GM23338 (cell line): ENCODE results near the gene KIAA1549. TPM values are rescaled to one million over a fixed set of nuclear protein-coding genes. Genes with fewer than 3 reads are reported as not detected.

Experiments used
- ATAC-seq: fragments of 200-7000 bp; cut with Tn5 transposase; 3 replicates; pipeline ENCODE4 v1.9.1; 2020
- DNase-seq: peaks from one replicate; pipeline ENCODE4 v3.0.0-alpha.2; 2015; ENCODE audit warnings: low spot score
- H2AFZ ChIP-seq: fragments of 200-600 bp; sonication (generic); 2 replicates; pipeline ENCODE4 v1.8.0; 2016; ENCODE audit warnings: antibody characterized with exemption, mild to moderate bottlenecking, moderate library complexity
- H3F3A ChIP-seq: fragments of 200-600 bp; sonication (generic); replicated peaks from 2 replicates; pipeline ENCODE4 v1.8.0; 2017; ENCODE audit warnings: antibody characterized with exemption, mixed run types, low read depth
- H3K27ac ChIP-seq: fragments of 200-600 bp; sonication (generic); 2 replicates; pipeline ENCODE4 v1.6.1; 2016; ENCODE audit warnings: low read depth
- H3K27me3 ChIP-seq: fragments of 200-600 bp; sonication (generic); 2 replicates; pipeline ENCODE4 v1.8.0; 2016; ENCODE audit warnings: mild to moderate bottlenecking, mixed run types, moderate library complexity; ENCODE audit not compliant: insufficient read depth
- H3K36me3 ChIP-seq: fragments of 200-600 bp; sonication (generic); 2 replicates; pipeline ENCODE4 v1.8.0; 2016; ENCODE audit warnings: mild to moderate bottlenecking; ENCODE audit not compliant: insufficient read depth
- H3K4me1 ChIP-seq: fragments of 200-600 bp; sonication (generic); 2 replicates; pipeline ENCODE4 v1.8.0; 2016; ENCODE audit warnings: mild to moderate bottlenecking, moderate library complexity; ENCODE audit not compliant: insufficient read depth
- H3K4me2 ChIP-seq: fragments of 200-600 bp; sonication (generic); 2 replicates; pipeline ENCODE4 v1.7.1; 2017; ENCODE audit warnings: mixed run types
- H3K4me3 ChIP-seq: fragments of 200-600 bp; sonication (generic); 2 replicates; pipeline ENCODE4 v1.6.1; 2016; ENCODE audit warnings: mixed run types
- H3K79me2 ChIP-seq: fragments of 200-600 bp; sonication (generic); replicated peaks from 2 replicates; pipeline ENCODE4 v1.8.0; 2017; ENCODE audit warnings: mild to moderate bottlenecking; ENCODE audit not compliant: insufficient read depth
- H3K9me2 ChIP-seq: fragments of 200-600 bp; sonication (generic); 2 replicates; pipeline ENCODE4 v1.8.0; 2017; ENCODE audit not compliant: insufficient read depth
- H4K20me1 ChIP-seq: fragments of 200-600 bp; sonication (generic); replicated peaks from 2 replicates; pipeline ENCODE4 v1.8.0; 2017; ENCODE audit warnings: mild to moderate bottlenecking; ENCODE audit not compliant: insufficient read depth
- H3K27ac Mint-ChIP-seq: 2 replicates; pipeline ENCODE4 v1.8.0; 2020; ENCODE audit warnings: inconsistent platforms, mild to moderate bottlenecking, moderate library complexity, mixed read lengths
- H3K27me3 Mint-ChIP-seq: 3 replicates; pipeline ENCODE4 v1.8.0; 2022; ENCODE audit warnings: low read depth, mild to moderate bottlenecking, moderate library complexity, mixed read lengths, inconsistent platforms; ENCODE audit not compliant: insufficient read depth, poor library complexity
- H3K36me3 Mint-ChIP-seq: 3 replicates; pipeline ENCODE4 v1.8.0; 2021; ENCODE audit warnings: low read depth, mild to moderate bottlenecking, inconsistent platforms, moderate library complexity, mixed read lengths
- H3K4me1 Mint-ChIP-seq: 3 replicates; pipeline ENCODE4 v1.8.0; 2020; ENCODE audit warnings: mild to moderate bottlenecking, inconsistent platforms, mixed read lengths
- H3K4me3 Mint-ChIP-seq: 3 replicates; pipeline ENCODE4 v1.8.0; 2021; ENCODE audit warnings: moderate library complexity, mild to moderate bottlenecking, inconsistent platforms, mixed read lengths
- H3K9me3 Mint-ChIP-seq: 3 replicates; pipeline ENCODE4 v1.8.0; 2020; ENCODE audit warnings: moderate library complexity, mild to moderate bottlenecking, inconsistent platforms, mixed read lengths
- CTCF ChIP-seq, 2 experiments: fragments of 200-600 bp in 1 of 2; sonication (generic) in 1 of 2; conservative IDR thresholded peaks; 2 replicates each; pipeline versions ENCODE4 v1.5.1 to v1.6.1; 2016 to 2017; ENCODE audit warnings: antibody characterized with exemption in 2 of 2, low read depth in 2 of 2, mild to moderate bottlenecking in 2 of 2, moderate library complexity in 1 of 2
- EZH2phosphoT487 ChIP-seq: fragments of 200-600 bp; sonication (generic); IDR thresholded peaks from one replicate; pipeline ENCODE4 v1.8.1; 2018; ENCODE audit warnings: antibody characterized with exemption; ENCODE audit not compliant: unreplicated experiment
- JUNB ChIP-seq: IDR thresholded peaks from one replicate; pipeline ENCODE4 v1.6.1; 2016; ENCODE audit warnings: antibody characterized with exemption; ENCODE audit not compliant: unreplicated experiment
- NANOG ChIP-seq: IDR thresholded peaks from 2 replicates; pipeline ENCODE4 v1.6.1; 2016; ENCODE audit warnings: antibody characterized with exemption, borderline replicate concordance
- polyA plus RNA-seq: library from polyadenylated mRNA; unstranded; fragments of >200 nt; fragmentation: Nextera tagmentation; extraction: Ambion mirVana; gene quantifications from 2 replicates; pipeline ENCODE4 v1.2.1, GENCODE V29; 2016
- total RNA-seq: library from RNA; depleted of rRNA; stranded (reverse); fragments of >200 nt; shearing (Covaris generic); gene quantifications from 2 replicates; pipeline ENCODE4 v1.2.3, GENCODE V29; 2014
- TF ChIP-seq, protein P1 (sequence below): fragments of 250-450 bp; sonication (Bioruptor Pico); IDR thresholded peaks from 2 replicates; pipeline ENCODE4 v1.5.0; 2020; ENCODE audit warnings: mild to moderate bottlenecking, moderate library complexity
- TF ChIP-seq, protein P2 (sequence below): IDR thresholded peaks from one replicate; pipeline ENCODE4 v1.6.1; 2018; ENCODE audit warnings: antibody characterized with exemption; ENCODE audit not compliant: unreplicated experiment

KIAA1549 gene
- total and polyA plus RNA-seq, 2 experiments from 2014 or later = 3.6 to 13.5 TPM

DNA sequence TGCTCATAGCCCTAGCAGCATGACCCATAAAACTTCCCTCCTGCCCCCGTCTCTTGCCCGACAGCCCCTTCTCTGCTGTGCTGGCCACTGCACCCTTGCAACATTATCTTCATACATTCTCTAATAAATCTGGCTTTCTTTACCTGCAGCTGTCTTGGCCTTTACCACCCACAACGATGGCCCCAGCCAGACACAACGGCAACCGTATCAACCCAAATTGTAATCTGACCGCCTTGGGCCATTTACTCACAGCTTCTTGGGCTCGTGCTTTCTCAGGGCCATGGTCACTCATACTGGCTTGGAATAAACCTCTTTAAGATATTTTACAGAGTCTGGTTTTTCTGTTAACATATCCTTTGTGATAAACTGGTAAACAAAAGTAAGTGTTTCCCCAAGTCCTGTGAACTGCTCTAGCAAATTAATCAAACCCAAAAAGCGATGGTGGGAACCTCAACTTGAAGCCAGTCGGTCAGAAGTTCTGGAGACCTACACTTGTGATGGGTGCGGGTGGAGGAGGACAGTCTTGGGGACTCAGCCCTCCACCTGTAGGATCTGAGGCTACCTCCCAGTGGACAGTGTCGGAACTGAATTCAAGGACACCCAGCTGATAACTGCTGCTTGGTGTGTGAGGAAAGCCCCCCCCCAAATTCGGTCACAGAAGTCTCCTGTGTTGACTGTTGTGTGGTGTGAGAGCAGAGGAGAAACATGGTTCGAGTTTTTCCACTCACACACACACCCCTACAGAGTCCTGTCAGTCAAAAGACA lies 95.6 kb downstream of the KIAA1549 start (continued):
- TF ChIP-seq, protein P1, sequence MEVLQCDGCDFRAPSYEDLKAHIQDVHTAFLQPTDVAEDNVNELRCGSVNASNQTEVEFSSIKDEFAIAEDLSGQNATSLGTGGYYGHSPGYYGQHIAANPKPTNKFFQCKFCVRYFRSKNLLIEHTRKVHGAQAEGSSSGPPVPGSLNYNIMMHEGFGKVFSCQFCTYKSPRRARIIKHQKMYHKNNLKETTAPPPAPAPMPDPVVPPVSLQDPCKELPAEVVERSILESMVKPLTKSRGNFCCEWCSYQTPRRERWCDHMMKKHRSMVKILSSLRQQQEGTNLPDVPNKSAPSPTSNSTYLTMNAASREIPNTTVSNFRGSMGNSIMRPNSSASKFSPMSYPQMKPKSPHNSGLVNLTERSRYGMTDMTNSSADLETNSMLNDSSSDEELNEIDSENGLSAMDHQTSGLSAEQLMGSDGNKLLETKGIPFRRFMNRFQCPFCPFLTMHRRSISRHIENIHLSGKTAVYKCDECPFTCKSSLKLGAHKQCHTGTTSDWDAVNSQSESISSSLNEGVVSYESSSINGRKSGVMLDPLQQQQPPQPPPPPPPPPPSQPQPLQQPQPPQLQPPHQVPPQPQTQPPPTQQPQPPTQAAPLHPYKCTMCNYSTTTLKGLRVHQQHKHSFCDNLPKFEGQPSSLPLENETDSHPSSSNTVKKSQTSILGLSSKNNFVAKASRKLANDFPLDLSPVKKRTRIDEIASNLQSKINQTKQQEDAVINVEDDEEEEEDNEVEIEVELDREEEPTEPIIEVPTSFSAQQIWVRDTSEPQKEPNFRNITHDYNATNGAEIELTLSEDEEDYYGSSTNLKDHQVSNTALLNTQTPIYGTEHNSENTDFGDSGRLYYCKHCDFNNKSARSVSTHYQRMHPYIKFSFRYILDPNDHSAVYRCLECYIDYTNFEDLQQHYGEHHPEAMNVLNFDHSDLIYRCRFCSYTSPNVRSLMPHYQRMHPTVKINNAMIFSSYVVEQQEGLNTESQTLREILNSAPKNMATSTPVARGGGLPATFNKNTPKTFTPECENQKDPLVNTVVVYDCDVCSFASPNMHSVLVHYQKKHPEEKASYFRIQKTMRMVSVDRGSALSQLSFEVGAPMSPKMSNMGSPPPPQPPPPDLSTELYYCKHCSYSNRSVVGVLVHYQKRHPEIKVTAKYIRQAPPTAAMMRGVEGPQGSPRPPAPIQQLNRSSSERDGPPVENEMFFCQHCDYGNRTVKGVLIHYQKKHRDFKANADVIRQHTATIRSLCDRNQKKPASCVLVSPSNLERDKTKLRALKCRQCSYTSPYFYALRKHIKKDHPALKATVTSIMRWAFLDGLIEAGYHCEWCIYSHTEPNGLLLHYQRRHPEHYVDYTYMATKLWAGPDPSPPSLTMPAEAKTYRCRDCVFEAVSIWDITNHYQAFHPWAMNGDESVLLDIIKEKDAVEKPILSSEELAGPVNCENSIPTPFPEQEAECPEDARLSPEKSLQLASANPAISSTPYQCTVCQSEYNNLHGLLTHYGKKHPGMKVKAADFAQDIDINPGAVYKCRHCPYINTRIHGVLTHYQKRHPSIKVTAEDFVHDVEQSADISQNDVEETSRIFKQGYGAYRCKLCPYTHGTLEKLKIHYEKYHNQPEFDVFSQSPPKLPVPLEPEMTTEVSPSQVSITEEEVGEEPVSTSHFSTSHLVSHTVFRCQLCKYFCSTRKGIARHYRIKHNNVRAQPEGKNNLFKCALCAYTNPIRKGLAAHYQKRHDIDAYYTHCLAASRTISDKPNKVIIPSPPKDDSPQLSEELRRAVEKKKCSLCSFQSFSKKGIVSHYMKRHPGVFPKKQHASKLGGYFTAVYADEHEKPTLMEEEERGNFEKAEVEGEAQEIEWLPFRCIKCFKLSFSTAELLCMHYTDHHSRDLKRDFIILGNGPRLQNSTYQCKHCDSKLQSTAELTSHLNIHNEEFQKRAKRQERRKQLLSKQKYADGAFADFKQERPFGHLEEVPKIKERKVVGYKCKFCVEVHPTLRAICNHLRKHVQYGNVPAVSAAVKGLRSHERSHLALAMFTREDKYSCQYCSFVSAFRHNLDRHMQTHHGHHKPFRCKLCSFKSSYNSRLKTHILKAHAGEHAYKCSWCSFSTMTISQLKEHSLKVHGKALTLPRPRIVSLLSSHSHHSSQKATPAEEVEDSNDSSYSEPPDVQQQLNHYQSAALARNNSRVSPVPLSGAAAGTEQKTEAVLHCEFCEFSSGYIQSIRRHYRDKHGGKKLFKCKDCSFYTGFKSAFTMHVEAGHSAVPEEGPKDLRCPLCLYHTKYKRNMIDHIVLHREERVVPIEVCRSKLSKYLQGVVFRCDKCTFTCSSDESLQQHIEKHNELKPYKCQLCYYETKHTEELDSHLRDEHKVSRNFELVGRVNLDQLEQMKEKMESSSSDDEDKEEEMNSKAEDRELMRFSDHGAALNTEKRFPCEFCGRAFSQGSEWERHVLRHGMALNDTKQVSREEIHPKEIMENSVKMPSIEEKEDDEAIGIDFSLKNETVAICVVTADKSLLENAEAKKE (CRISPR knock-in tag) = peak; percentile 53; the same call in 1 of the 2 replicates
- TF ChIP-seq CTCF (conservative IDR thresholded peaks at IDR 0.05; ENCODE audit: low read depth in 2 of 2) (peak in 1 of 2 experiments; percentile 32; a peak in 1 of 4 replicates), JUNB (no peak), NANOG (no peak)

DNA sequence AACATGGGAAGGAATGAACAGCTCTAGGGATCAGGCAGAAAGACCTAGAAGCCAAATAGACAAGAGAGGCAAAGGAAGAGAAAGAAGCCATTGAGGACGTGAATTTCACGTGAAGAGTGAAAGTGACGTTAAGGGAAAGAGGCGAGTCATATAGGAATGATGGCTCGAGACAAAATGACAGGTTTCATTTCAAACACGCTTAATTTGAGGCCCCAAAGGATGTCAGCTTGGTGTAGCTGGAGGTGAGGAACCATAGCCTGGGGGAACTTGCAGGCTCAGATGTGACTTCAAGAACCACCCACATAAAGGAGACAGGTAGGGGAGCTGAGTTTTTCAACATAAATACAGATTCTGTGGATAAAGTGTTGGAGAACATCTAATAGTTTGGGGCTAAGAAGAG lies 98.9 kb downstream of the KIAA1549 start:
- Mint-ChIP-seq H3K27me3 (peaks cover 2% of the 10 kb centered on the region), H3K4me1 (peaks cover 3% of the 10 kb centered on the region; the same call in 2 of the 3 replicates), H3K27ac (no peak overlapping the region), H3K4me3 (no peak overlapping the region), H3K36me3 (peaks cover 39% of the 10 kb centered on the region), H3K9me3 (no peaks in the 10 kb centered on the region)
- H3K27ac ChIP-seq = no peak overlapping the region
- no peaks in the 10 kb centered on the region for H3K9me2 ChIP-seq
- no peaks in the 10 kb centered on the region for H3F3A ChIP-seq
- H3K4me1 ChIP-seq = no peaks in the 10 kb centered on the region
- H3K36me3 ChIP-seq = no peaks in the 10 kb centered on the region
- no peaks in the 10 kb centered on the region; the same call in 1 of the 2 replicates for H4K20me1 ChIP-seq
- no peak for DNase-seq
- no peaks in the 10 kb centered on the region for H3K79me2 ChIP-seq
- H3K4me2 ChIP-seq = no peak overlapping the region
- no peak for ATAC-seq
- no peak overlapping the region for H3K4me3 ChIP-seq
- no peak overlapping the region for H2AFZ ChIP-seq
- H3K27me3 ChIP-seq = no peaks in the 10 kb centered on the region
- TF ChIP-seq EZH2phosphoT487 (no peak), CTCF (conservative IDR thresholded peaks at IDR 0.05; ENCODE audit: low read depth in 2 of 2) (no peak)
- TF ChIP-seq, protein P2, sequence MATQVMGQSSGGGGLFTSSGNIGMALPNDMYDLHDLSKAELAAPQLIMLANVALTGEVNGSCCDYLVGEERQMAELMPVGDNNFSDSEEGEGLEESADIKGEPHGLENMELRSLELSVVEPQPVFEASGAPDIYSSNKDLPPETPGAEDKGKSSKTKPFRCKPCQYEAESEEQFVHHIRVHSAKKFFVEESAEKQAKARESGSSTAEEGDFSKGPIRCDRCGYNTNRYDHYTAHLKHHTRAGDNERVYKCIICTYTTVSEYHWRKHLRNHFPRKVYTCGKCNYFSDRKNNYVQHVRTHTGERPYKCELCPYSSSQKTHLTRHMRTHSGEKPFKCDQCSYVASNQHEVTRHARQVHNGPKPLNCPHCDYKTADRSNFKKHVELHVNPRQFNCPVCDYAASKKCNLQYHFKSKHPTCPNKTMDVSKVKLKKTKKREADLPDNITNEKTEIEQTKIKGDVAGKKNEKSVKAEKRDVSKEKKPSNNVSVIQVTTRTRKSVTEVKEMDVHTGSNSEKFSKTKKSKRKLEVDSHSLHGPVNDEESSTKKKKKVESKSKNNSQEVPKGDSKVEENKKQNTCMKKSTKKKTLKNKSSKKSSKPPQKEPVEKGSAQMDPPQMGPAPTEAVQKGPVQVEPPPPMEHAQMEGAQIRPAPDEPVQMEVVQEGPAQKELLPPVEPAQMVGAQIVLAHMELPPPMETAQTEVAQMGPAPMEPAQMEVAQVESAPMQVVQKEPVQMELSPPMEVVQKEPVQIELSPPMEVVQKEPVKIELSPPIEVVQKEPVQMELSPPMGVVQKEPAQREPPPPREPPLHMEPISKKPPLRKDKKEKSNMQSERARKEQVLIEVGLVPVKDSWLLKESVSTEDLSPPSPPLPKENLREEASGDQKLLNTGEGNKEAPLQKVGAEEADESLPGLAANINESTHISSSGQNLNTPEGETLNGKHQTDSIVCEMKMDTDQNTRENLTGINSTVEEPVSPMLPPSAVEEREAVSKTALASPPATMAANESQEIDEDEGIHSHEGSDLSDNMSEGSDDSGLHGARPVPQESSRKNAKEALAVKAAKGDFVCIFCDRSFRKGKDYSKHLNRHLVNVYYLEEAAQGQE = no peak
